HAP-1 (cell line): ENCODE data around the gene LRIG1.
"Not testable (repeated sequence)": the region's sequence is repeated elsewhere in the genome, so short reads cannot be mapped to it uniquely, and the experiment has no call there.

ENCODE experiments used
- DNase-seq, 2 experiments: peaks; one replicate each; pipeline ENCODE4 v3.0.0-alpha.2; 2016 to 2020; ENCODE audit warnings: low spot score in 2 of 2
- H3K27me3 ChIP-seq: fragments of 250-450 bp; sonication (Bioruptor Pico); 2 replicates; pipeline ENCODE4 v1.5.1; 2020; ENCODE audit warnings: low read depth, mild to moderate bottlenecking, moderate library complexity
- H3K36me3 ChIP-seq: fragments of 250-450 bp; sonication (Bioruptor Pico); replicated peaks from 2 replicates; pipeline ENCODE4 v1.5.1; 2020; ENCODE audit warnings: mild to moderate bottlenecking
- H3K4me1 ChIP-seq: fragments of 250-450 bp; sonication (Bioruptor Pico); 2 replicates; pipeline ENCODE4 v1.5.1; 2020; ENCODE audit warnings: mild to moderate bottlenecking
- H3K4me3 ChIP-seq: fragments of 250-450 bp; sonication (Bioruptor Pico); 2 replicates; pipeline ENCODE4 v1.5.1; 2020; ENCODE audit warnings: mild to moderate bottlenecking, moderate library complexity
- H3K9me3 ChIP-seq: fragments of 250-450 bp; sonication (Bioruptor Pico); 2 replicates; pipeline ENCODE4 v1.5.1; 2020; ENCODE audit warnings: mild to moderate bottlenecking, moderate library complexity
- in situ Hi-C: fragments of 300-500 bp; cut with MboI; formaldehyde crosslinking; loops from 3 replicates; pipeline ENCODE4 v1.14.3; 2020; ENCODE audit warnings: low sequenced_read_pairs, inconsistent platforms, mixed read lengths

LRIG1 gene

DNA sequence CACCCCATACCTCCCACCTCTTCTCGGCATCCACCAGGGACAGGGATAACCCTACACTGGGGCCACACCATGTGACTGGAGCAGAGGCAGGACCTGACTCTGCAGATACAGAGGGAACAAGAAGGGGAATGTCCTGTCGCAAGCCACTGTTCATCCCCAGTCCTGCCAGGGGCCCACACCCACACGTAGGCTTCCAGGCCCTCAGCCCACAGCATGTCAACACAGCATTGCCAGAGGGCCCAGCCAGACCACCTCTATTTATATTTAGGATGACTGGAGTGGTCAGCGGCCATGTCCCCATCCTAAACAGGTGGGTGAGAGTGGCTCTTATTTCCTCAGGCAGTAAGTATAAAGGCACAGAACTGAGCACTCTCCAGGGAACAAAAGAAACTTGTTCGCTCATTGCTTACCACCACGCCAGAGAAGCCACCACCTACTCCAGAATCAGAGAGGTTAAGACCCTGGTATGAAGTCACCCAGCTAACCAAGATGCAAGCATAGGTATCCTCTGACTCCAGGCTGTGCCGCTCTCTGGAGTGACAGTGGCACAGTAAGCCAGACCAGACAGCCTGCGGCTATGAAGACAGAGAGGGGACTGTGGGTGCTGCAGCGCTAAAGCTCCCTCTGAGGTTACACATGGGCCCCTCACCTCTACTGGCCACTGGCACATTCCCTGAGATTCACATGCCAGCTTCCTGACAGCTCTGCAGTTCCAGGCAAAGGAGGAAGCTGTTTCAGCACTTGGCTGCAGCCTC lies 67.9 kb downstream of the LRIG1 start:
- no peak overlapping the region for H3K4me3 ChIP-seq
- H3K36me3 ChIP-seq, result no peaks in the 10 kb centered on the region
- no peaks in the 10 kb centered on the region for H3K4me1 ChIP-seq
- H3K9me3 ChIP-seq, result no peaks in the 10 kb centered on the region
- H3K27me3 ChIP-seq, result no peaks in the 10 kb centered on the region
- no peak for DNase-seq
- in situ Hi-C loops, result no loop called here

- H3K27me3 ChIP-seq, result no peaks in the 10 kb centered on the region
- no peak overlapping the region for H3K4me3 ChIP-seq
- H3K4me1 ChIP-seq, result no peaks in the 10 kb centered on the region
- no peak for DNase-seq
- no peaks in the 10 kb centered on the region for H3K36me3 ChIP-seq
- in situ Hi-C loops, result no loop called here
- H3K9me3 ChIP-seq, result no peaks in the 10 kb centered on the region
These were observed 68.6 kb downstream of the LRIG1 start for GRCh38 chr3:66432041-66432766.

GRCh38 chr3:66431494-66431893 lies 69.3 kb downstream of the LRIG1 start:
- in situ Hi-C loops, result no loop called here

GRCh38 chr3:66430876-66431275 lies 69.9 kb downstream of the LRIG1 start:
- H3K27me3 ChIP-seq, result no peaks in the 10 kb centered on the region
- no peaks in the 10 kb centered on the region for H3K9me3 ChIP-seq
- in situ Hi-C loops, result no loop called here
- H3K36me3 ChIP-seq, result no peaks in the 10 kb centered on the region
- no peaks in the 10 kb centered on the region for H3K4me1 ChIP-seq
- no peak overlapping the region for H3K4me3 ChIP-seq
- no peak for DNase-seq

More at GRCh38 chr3:66431494-66431893, 69.3 kb downstream of the LRIG1 start:
- H3K4me1 ChIP-seq, result no peaks in the 10 kb centered on the region
- no peaks in the 10 kb centered on the region for H3K36me3 ChIP-seq
- DNase-seq, result no peak
- no peak overlapping the region for H3K4me3 ChIP-seq
- no peaks in the 10 kb centered on the region for H3K9me3 ChIP-seq
- H3K27me3 ChIP-seq, result no peaks in the 10 kb centered on the region

DNA sequence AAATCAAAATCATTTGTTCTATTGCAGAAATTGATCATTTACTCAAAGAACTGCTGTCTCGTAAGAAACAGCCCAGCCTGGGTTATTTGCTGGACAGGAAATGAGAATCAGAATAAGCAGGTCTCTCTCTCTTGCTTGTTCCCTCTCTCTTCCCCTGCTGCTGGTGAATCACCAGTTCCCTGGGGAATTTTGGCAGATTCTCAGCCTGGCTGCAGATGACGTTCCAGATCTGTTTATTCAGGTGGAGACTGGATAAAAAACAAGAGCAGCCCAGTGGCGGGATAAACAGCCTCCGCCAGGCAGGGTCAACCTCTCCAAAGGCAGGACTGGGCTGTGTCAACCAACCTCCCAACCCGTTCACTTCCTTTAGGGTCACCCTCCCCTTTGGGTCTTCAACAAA lies 72.1 kb downstream of the LRIG1 start:
- in situ Hi-C loops, result no loop called here
- DNase-seq, result no peak

DNA sequence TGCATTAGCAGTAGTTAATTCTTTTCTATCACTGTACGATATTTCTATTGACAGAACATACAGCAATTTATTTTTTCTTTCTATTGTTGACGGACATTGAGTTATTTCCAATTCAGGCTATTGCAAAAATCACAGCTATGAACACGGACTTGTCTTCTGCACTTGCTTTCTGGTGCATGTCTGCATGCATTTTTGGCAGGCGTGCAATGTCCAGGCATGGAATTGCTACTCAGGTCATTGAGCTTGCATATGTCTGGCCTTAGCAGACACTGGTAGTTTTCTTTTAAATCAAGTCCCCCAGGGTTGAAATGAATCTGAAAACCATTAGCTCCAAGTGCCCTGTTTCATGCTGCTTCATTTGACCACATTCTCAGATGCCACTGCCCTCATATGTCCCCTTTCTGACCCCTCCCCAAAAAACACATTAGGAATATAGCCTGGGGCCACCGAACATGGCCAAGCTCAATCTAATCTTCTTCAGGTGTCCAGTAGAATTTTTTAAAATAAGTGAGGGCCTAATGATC lies 72.8 kb downstream of the LRIG1 start:
- H3K9me3 ChIP-seq, result no peaks in the 10 kb centered on the region
- H3K4me3 ChIP-seq, result no peak overlapping the region
- in situ Hi-C loops, result no loop called here
- no peaks in the 10 kb centered on the region for H3K36me3 ChIP-seq
- no peaks in the 10 kb centered on the region for H3K4me1 ChIP-seq
- H3K27me3 ChIP-seq, result no peaks in the 10 kb centered on the region
- no peak for DNase-seq

More for the DNA sequence above, 72.1 kb downstream of the LRIG1 start:
- Histone ChIP-seq H3K4me3 (no peak overlapping the region), H3K36me3 (no peaks in the 10 kb centered on the region), H3K9me3 (no peaks in the 10 kb centered on the region), H3K27me3 (no peaks in the 10 kb centered on the region), H3K4me1 (no peaks in the 10 kb centered on the region)

GRCh38 chr3:66427352-66427751 lies 73.5 kb downstream of the LRIG1 start:
- DNase-seq, result no peak
- Histone ChIP-seq H3K9me3 (peaks cover 3% of the 10 kb centered on the region; the same call in 1 of the 2 replicates), H3K4me3 (no peak overlapping the region), H3K4me1 (no peaks in the 10 kb centered on the region), H3K36me3 (no peaks in the 10 kb centered on the region), H3K27me3 (no peaks in the 10 kb centered on the region)
- in situ Hi-C loops, result no loop called here

DNA sequence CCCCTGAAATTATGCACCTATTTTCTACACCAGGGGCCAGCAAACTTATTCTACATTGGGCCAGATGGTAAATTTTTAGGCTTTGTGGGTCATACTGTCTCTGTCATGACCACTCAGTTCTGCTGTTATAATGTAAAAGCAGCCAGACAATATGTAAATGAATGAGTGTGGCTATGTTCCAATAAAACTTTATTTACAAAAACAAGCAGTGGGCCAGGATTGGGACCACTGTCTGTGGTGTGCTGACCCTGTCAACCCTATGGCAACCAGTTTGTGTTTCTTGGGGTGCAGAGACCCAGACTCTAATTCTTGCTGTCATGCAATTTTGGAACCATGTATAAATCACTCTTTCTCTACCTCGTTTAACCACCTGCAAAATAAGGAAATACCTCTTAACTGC lies 74.7 kb downstream of the LRIG1 start:
- no peaks in the 10 kb centered on the region for H3K27me3 ChIP-seq
- no peaks in the 10 kb centered on the region for H3K36me3 ChIP-seq
- peaks cover 12% of the 10 kb centered on the region for H3K9me3 ChIP-seq
- in situ Hi-C loops, result no loop called here
- no peaks in the 10 kb centered on the region for H3K4me1 ChIP-seq
- DNase-seq, result no peak
- H3K4me3 ChIP-seq, result no peak overlapping the region

DNA sequence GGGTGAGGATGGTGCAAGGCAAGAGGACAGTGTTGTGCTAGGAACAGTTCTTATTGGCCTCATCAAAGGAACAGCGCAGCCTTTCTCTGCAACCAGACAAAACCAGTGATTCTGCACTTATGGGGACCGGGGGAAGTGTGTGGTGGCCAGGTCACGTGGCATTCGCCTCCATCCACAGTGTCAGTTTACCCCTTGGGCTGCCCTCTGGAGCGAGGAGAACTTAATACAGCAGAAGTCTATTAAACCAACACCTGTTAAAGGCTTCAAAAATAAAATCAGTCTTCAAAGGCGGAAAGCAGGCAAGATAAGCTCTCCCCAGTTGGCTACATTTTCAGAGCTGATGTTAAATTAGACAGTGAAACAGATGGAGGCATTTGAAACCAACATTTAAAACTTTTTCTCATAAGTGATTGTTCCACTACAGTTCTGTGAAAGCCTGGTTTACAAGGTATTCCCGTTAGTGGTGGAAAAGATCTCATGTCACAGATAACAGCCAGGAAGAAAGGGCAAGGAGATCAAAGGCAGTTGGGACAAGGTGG lies 75.2 kb downstream of the LRIG1 start:
- Histone ChIP-seq H3K9me3 (peaks cover 12% of the 10 kb centered on the region), H3K4me1 (no peaks in the 10 kb centered on the region), H3K27me3 (no peaks in the 10 kb centered on the region), H3K4me3 (no peak overlapping the region), H3K36me3 (no peaks in the 10 kb centered on the region)
- no peak for DNase-seq
- in situ Hi-C loops, result no loop called here

DNA sequence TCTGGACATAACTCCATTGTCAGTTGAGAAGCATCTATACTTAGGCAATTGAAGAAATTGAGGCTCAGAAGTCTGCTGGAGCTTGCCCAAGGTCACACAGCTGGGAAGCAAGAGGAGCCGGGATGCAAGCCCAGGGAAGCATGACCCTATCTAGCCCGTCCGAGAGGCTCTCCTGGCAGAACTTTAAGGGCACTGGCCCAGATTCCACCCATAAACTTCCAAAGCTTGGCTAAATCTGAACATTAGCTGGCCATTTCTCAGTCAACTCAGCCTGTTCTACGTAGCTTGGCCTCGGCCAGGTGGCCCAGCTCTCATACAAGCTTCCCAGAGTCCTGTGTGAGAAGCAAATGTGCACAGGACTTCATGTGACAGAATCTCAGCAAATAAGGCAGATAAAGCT lies 75.8 kb downstream of the LRIG1 start:
- Histone ChIP-seq H3K4me1 (no peaks in the 10 kb centered on the region), H3K9me3 (peaks cover 12% of the 10 kb centered on the region), H3K36me3 (no peaks in the 10 kb centered on the region), H3K4me3 (no peak overlapping the region), H3K27me3 (no peaks in the 10 kb centered on the region)
- in situ Hi-C loops, result no loop called here
- DNase-seq, result no peak

- no peaks in the 10 kb centered on the region for H3K27me3 ChIP-seq
- peaks cover 6% of the 10 kb centered on the region for H3K4me1 ChIP-seq
- peaks cover 14% of the 10 kb centered on the region for H3K9me3 ChIP-seq
- H3K4me3 ChIP-seq, result no peak overlapping the region
- no peaks in the 10 kb centered on the region for H3K36me3 ChIP-seq
- no peak for DNase-seq
- in situ Hi-C loops, result no loop called here
These were observed 77.0 kb downstream of the LRIG1 start for GRCh38 chr3:66423791-66424190.

DNA sequence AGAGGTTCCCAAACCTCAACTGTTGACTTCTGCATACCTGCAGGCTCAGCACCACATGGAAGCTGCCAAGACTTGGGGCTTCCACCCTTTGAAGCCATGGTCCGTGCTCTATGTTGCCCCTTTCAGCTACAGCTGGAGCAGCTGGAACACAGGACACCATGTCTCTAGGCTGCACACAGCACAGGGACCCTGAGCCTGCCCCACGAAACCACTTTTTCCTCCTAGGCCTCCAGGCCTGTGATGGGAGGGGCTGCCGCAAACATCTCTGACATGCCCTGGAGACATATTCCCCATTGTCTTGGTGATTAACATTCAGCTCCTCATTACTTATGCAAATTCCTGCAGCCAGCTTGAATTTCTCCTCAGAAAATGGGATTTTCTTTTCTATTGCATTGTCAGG lies 78.9 kb downstream of the LRIG1 start:
- DNase-seq, H3K4me3 ChIP-seq, in situ Hi-C loops, H3K27me3 ChIP-seq, H3K36me3 ChIP-seq: not testable (repeated sequence)
- Histone ChIP-seq H3K4me1 (peaks cover 12% of the 10 kb centered on the region), H3K9me3 (peaks cover 14% of the 10 kb centered on the region)

GRCh38 chr3:66421144-66421543 lies 79.7 kb downstream of the LRIG1 start:
- in situ Hi-C loops, H3K36me3 ChIP-seq, H3K4me3 ChIP-seq, DNase-seq, H3K27me3 ChIP-seq: not testable (repeated sequence)
- H3K4me1 ChIP-seq, result peaks cover 12% of the 10 kb centered on the region
- H3K9me3 ChIP-seq, result peaks cover 14% of the 10 kb centered on the region

DNA sequence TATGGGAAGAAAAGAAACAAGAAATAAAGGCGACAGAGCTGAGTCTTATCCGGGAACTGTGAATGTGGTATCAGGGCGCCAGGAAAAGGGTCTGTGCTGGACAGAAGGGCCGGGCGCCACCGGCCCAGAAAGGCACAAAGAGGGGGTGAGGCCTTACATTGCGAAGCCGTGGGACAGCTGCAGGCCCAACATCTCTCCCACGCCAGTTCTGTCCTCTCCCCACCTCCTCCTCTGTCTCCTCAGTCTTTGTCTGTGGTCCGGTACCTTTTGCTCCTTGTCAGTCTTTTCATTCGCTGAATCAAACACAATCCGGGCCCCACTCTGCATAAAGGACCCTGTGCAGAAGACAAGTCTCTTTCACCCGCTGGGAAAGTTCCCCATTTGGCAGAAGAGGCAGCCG lies 81.8 kb downstream of the LRIG1 start:
- in situ Hi-C loops, result no loop called here
- H3K4me3 ChIP-seq, result no peak overlapping the region
- H3K4me1 ChIP-seq, result peaks cover 12% of the 10 kb centered on the region
- H3K27me3 ChIP-seq, result no peaks in the 10 kb centered on the region
- H3K36me3 ChIP-seq, result no peaks in the 10 kb centered on the region
- peaks cover 14% of the 10 kb centered on the region for H3K9me3 ChIP-seq
- DNase-seq, result peak in 1 of 2 experiments; percentile 40
